HG03039 (cell line): Measurements from ENCODE around the gene PRDM16.

Experiments used
- ATAC-seq: cut with Tn5 transposase; IDR thresholded peaks from one replicate; pipeline ENCODE4 v1.9.1; 2021; ENCODE audit warnings: mild to moderate bottlenecking, moderate library complexity; ENCODE audit not compliant: unreplicated experiment

PRDM16 gene

GRCh38 chr1:3195480-3195815, 126.4 kb downstream of the PRDM16 start:
- no peak for ATAC-seq

GRCh38 chr1:3195966-3196515, 127.0 kb downstream of the PRDM16 start:
- no peak for ATAC-seq

- ATAC-seq = no peak
Measured at GRCh38 chr1:3196577-3197245, 127.7 kb downstream of the PRDM16 start.

DNA sequence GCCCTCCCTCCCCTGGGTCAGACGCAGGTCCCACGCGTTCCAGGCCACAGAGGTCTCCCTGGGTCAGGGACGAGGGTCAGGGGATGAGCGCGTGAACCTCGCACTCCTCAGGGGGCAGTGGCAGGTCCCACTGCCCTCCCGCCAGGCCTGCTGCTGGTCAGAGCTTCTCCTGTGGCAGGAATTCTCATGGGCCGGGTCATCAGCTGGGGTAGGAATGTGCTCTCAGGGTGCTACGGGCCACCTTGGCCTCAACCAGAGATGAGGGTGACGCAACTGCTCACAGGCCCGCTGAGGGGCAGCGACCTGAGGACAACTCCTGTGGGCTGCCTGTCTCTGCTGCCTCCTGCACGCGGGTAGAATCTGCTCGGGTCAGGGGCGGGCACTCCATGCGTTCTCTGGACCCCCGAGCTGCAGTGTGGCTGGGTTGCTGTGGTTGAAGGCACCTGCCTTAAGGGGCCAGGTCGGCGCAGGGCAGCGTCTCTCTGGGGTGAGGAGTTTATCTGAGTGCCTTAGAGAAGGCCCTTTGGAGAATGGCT, 128.8 kb downstream of the PRDM16 start:
- ATAC-seq = no peak

- no peak for ATAC-seq
Measured at GRCh38 chr1:3198371-3199271, 129.6 kb downstream of the PRDM16 start.

DNA sequence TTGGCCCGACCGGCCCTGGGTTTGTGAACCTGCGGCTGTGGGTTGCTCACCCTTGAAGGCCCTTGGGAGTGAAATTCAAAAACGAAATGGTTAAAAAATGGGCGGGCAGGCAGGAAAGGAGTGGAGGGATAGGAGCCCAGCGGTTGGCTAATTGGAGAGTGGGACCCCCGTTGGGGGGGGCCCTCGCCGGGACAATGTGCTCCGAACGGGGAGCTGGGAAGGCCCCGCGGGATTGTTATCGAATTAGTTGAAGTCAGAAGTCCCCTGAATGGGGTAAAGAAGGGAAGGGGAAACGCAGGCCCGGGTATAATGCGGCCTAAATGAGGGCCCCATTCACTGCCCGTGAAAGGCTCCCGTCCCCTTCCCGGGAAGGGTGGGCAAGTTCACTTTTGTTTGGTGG, 135.7 kb downstream of the PRDM16 start:
- no peak for ATAC-seq

GRCh38 chr1:3205815-3206214, 136.8 kb downstream of the PRDM16 start:
- no peak for ATAC-seq

- ATAC-seq = no peak
Measured at GRCh38 chr1:3206696-3207095, 137.7 kb downstream of the PRDM16 start.

DNA sequence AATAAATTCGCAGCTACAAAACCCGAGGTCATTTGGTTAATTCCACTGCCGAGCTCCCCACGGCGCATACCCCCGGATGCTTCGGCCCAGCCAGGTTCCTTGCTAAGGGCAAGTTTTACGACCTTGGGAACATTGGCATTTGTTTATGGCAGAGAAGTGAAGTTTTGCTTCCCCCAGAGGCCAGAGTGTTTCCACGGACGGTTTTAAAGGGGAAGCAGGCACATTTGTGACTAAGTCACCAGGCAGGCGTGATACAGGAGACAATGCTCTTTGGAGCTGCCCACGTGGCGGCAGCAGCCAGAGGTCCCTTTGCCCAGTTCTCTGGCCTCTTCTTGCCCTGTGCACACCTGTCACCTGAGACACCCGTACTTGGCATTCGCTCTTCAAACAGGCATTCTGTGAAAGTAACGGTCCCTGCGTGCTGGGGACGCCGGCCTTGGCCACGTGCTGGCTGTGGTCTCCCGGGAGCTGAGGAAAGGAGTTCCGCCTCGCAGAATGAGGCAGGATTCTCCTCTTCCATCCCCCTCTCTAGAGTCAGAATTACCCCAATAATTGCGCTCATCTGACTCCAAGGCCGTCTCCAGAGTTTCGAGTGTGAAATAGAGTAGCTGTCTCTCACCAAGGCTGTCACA, 138.3 kb downstream of the PRDM16 start:
- ATAC-seq = no peak

DNA sequence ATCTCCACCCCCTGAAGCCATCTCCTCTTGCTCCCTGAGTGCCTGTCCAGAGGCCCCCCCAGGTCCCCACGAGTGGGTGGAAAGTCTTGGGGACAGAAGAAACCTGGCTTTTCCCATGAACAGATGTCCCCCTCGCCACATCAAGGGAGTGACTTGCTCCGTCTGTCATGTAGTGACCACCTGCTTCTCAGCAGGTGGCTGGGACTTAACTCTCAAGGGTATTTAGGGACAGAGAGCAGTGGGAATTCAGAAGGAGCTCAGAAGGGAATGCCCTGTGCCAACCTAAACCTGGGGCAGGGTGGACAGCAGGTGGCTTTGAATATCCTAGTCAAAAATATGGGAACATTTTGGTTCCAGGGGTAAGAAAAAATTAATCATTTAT, 139.8 kb downstream of the PRDM16 start:
- no peak for ATAC-seq

DNA sequence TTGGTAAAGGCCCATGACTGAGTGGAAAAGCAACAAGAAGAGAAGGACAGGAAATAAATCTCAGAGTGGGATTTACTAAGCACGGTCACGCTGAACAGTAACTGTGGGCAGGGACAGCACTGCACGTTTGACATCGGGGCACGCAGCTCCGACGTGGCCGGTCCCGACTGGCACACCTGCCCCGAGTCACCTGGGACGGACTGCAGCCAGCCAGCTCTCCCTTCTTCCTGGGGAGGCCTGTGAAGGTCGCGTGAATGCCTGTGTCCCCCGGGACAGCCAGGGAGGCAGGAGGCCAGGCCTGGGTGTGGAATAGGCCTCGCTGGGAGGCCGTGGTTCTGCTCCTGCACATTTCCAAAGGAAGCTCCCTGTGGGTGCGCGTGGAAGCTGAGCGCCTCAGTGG, 140.2 kb downstream of the PRDM16 start:
- no peak for ATAC-seq

- no peak for ATAC-seq
Measured at GRCh38 chr1:3211582-3212375, 142.8 kb downstream of the PRDM16 start.

- ATAC-seq = no peak
Measured at GRCh38 chr1:3212453-3213355, 143.7 kb downstream of the PRDM16 start.

DNA sequence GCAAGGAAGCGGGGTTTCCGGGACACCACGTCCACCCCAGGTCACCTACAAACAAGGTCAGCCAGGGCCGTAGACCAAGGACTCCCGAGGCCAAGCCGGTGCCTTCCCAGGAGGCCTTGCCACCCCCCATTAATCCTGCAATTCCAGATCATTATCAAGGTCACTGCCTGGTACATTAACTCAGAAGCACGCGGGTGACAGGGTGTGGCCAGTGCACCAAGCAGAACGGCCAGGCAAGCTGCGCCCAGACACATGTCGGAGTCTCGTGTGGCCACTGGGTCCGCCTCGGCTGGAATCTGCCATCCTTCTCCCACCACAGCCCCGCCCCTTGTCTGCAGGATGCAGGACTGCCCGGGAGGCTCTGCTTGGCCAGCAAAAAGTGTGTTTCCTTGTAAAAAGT, 144.7 kb downstream of the PRDM16 start:
- no peak for ATAC-seq

- no peak for ATAC-seq
Measured at GRCh38 chr1:3215198-3216014, 146.4 kb downstream of the PRDM16 start.

GRCh38 chr1:3216015-3216391, 147.0 kb downstream of the PRDM16 start:
- ATAC-seq = no peak

GRCh38 chr1:3217181-3217641, 148.2 kb downstream of the PRDM16 start:
- no peak for ATAC-seq

DNA sequence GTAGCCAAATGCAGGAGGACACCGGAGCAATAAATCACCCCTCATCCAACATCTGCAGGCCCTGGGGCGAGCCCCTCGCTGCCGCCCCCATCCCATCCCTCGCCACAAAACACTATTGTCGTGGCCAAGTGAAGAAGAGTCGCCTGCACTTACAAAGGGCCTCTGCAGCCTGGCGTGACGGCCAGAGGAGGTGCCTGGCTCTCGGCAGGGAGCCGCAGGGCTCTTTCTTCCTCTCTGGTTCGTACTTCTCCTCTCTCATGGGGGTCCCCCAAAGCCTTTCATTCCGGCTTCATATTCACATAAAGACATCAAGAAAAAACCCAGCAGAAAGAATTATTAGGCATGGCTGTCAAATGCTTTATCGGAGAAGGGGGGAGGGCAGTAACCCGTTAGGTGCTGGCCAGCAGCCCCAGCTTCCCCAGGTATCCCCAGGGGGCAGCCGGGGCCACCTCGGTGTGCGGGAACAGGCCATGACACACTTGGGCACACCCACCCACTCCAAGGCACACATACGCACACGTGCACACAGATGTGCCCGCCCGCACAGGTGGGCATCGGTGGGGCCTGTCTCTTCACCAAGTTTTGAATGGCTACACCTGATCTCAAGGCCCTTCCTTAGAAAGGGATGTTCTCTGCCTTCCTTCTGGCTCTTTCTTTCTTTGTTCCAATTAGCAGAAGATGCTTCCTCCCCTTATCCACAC, 149.1 kb downstream of the PRDM16 start:
- ATAC-seq = no peak
